Adrenal gland (tissue), 12 donors: Measurements from ENCODE around the gene UHRF2. TPM values are rescaled to one million over a fixed set of nuclear protein-coding genes. Genes with fewer than 3 reads are reported as not detected.

Source experiments
- DNase-seq, 7 donors: peaks; one replicate each; pipeline ENCODE4 v3.0.0-alpha.2; 2019 to 2020
- H3K27ac ChIP-seq, 5 donors: fragments of 200-600 bp; sonication (generic) in 4 of 5; 1 replicate in 3 of 5; 2 replicates in 2 of 5; pipeline versions ENCODE4 v1.5.1 to v1.8.0; 2016 to 2020; ENCODE audit warnings: mild to moderate bottlenecking in 1 of 5
- H3K27me3 ChIP-seq: fragments of 200-600 bp; 2 replicates; pipeline ENCODE4 v1.8.0; 2021
- H3K36me3 ChIP-seq, 2 donors: fragments of 200-600 bp; replicated peaks in 1 of 2; 1 replicate in 1 of 2; 2 replicates in 1 of 2; pipeline versions ENCODE4 v1.5.1 to v1.8.0; 2018 to 2022
- H3K4me1 ChIP-seq, 2 donors: fragments of 200-600 bp; replicated peaks in 1 of 2; 1 replicate in 1 of 2; 2 replicates in 1 of 2; pipeline versions ENCODE4 v1.5.1 to v1.8.0; 2018 to 2021
- H3K4me3 ChIP-seq, 4 donors: fragments of 200-600 bp; sonication (generic) in 3 of 4; one replicate each; pipeline ENCODE4 v1.5.1; 2016 to 2018
- H3K9me3 ChIP-seq, 3 donors: fragments of 200-600 bp; sonication (generic) in 1 of 3; replicated peaks in 1 of 3; 1 replicate in 2 of 3; 2 replicates in 1 of 3; pipeline versions ENCODE4 v1.5.1 to v1.8.0; 2016 to 2021
- CTCF ChIP-seq, 6 experiments: fragments of 450-650 bp in 4 of 6; fragments of 200-600 bp in 2 of 6; sonication (generic) in 1 of 6; IDR thresholded peaks; 1 replicate in 5 of 6; 2 replicates in 1 of 6; pipeline versions ENCODE4 v1.5.1 to v1.8.0; 2016 to 2021; ENCODE audit warnings: antibody characterized with exemption in 6 of 6, mild to moderate bottlenecking in 2 of 6, moderate library complexity in 1 of 6
- POLR2A ChIP-seq, 2 donors: fragments of 450-650 bp; IDR thresholded peaks; one replicate each; pipeline ENCODE4 v1.6.1; 2017; ENCODE audit warnings: antibody characterized with exemption in 2 of 2, mild to moderate bottlenecking in 2 of 2, moderate library complexity in 1 of 2
- WGBS, 4 donors: extraction: QIAGEN DNeasy Blood & Tissue Kit in 2 of 4; methylation state at CpG; one replicate each; pipeline versions ENCODE4 v1.1.5 to v1.1.7; 2013 to 2017; 5-methylcytosine and 5-hydroxymethylcytosine counted together
- intact Hi-C, 2 donors: fragments of 100-400 bp; cut with DNase I; formaldehyde crosslinking; loops; one replicate each; pipeline versions ENCODE4 v1.14.1 to v1.15.0; 2022 to 2023
- polyA plus RNA-seq, 3 donors: library from polyadenylated mRNA; stranded (reverse); fragments of 200-250 nt in 2 of 3; fragments of 350-450 nt in 1 of 3; fragmentation: Illumina TruSeq in 1 of 3; extraction: RNeasy Lipid Tissue Mini Kit (QIAGEN cat#74804) in 1 of 3; gene quantifications; one replicate each; pipeline ENCODE4 v1.2.3, GENCODE V29; 2013 to 2014
- total RNA-seq, 9 donors: library from RNA; depleted of rRNA in 4 of 9; stranded (reverse); fragments of >200 nt in 4 of 9; fragments of 120-200 nt in 1 of 9; fragmentation: NEBNext Ultra II Directional in 1 of 9; extraction: Animal tissue kit (Norgen Biotek cat#: 25700) in 1 of 9; gene quantifications; one replicate each; pipeline versions ENCODE4 v1.1.0 to v1.2.4, GENCODE V29; 2013 to 2023
- donor health status: healthy with polysubstance abuse.
- donor health status: Bipolar disorder and iron deficiency.
- donor health status: DM: yes; HTN: yes; CAD: no.
- donor health status: DM: no; HTN: no; CAD: no.
- donor health status: DM: no; HTN: no; CAD: no.
- donor health status: DM: yes; HTN: yes; CAD: no.

Gene UHRF2
- total and polyA plus RNA-seq, 12 donors, result 16.1 to 49.8 (median 26.4) TPM

- H3K27me3 ChIP-seq, result no peaks in the 10 kb centered on the region
- no peak for DNase-seq
- H3K9me3 ChIP-seq, result no peaks in the 10 kb centered on the region
- H3K4me1 ChIP-seq, result no peaks in the 10 kb centered on the region
- WGBS, 4 donors, result 77 to 85% (median 80%) methylated on average over 6 to 8 of the region's 8 CpGs
- no peaks in the 10 kb centered on the region for H3K36me3 ChIP-seq
- TF ChIP-seq CTCF (IDR thresholded peaks at IDR 0.05) (no peak), POLR2A (IDR thresholded peaks at IDR 0.05) (no peak)
- H3K4me3 ChIP-seq, result no peak overlapping the region
- no peak overlapping the region for H3K27ac ChIP-seq
- intact Hi-C loops, result no loop called here
These were observed 136.3 kb downstream of the UHRF2 start for GRCh38 chr9:6549106-6549800.

GRCh38 chr9:6551136-6551535, 138.1 kb downstream of the UHRF2 start:
- 68 to 83% (median 78%) methylated on average over 2 of the region's 2 CpGs for WGBS, 4 donors
- Histone ChIP-seq H3K4me3 (no peak overlapping the region), H3K4me1 (no peaks in the 10 kb centered on the region), H3K27ac (no peak overlapping the region), H3K27me3 (no peaks in the 10 kb centered on the region), H3K9me3 (no peaks in the 10 kb centered on the region), H3K36me3 (no peaks in the 10 kb centered on the region)
- TF ChIP-seq CTCF (IDR thresholded peaks at IDR 0.05) (no peak), POLR2A (IDR thresholded peaks at IDR 0.05) (no peak)
- DNase-seq, result no peak
- intact Hi-C loops, result no loop called here

GRCh38 chr9:6552033-6552432, 139.0 kb downstream of the UHRF2 start:
- Histone ChIP-seq H3K9me3 (no peaks in the 10 kb centered on the region), H3K4me1 (no peaks in the 10 kb centered on the region), H3K36me3 (no peaks in the 10 kb centered on the region), H3K27ac (no peak overlapping the region), H3K4me3 (no peak overlapping the region), H3K27me3 (no peaks in the 10 kb centered on the region)
- 88 to 90% (median 89%) methylated on average over 3 of the region's 3 CpGs for WGBS, 4 donors
- intact Hi-C loops, result no loop called here
- no peak for DNase-seq
- TF ChIP-seq POLR2A (IDR thresholded peaks at IDR 0.05), result no peak
- TF ChIP-seq CTCF (IDR thresholded peaks at IDR 0.05), result no peak

GRCh38 chr9:6552498-6553121, 139.6 kb downstream of the UHRF2 start:
- intact Hi-C loops, result no loop called here
- no peak for DNase-seq
- no peaks in the 10 kb centered on the region for H3K4me1 ChIP-seq
- H3K4me3 ChIP-seq, result no peak overlapping the region
- no peaks in the 10 kb centered on the region for H3K9me3 ChIP-seq
- H3K27me3 ChIP-seq, result no peaks in the 10 kb centered on the region
- WGBS, 4 donors, result 79 to 84% (median 82%) methylated on average over 7 of the region's 7 CpGs
- H3K36me3 ChIP-seq, result no peaks in the 10 kb centered on the region
- TF ChIP-seq POLR2A (IDR thresholded peaks at IDR 0.05) (no peak), CTCF (IDR thresholded peaks at IDR 0.05) (no peak)
- H3K27ac ChIP-seq, result no peak overlapping the region
